Measurements from ENCODE around the gene LSM4. TPM values are rescaled to one million over a fixed set of nuclear protein-coding genes. Genes with fewer than 3 reads are reported as not detected.

The LSM4 gene
- total RNA-seq, 1 donor from 2014 or later = 73.0 TPM

GRCh38 chr19:18284712-18285360 is 38.0 kb downstream of the LSM4 start:
- no peak overlapping the region for H3K4me3 Mint-ChIP-seq (ENCODE audit: unreplicated experiment)

GRCh38 chr19:18283338-18283737 is 39.5 kb downstream of the LSM4 start:
- no peak overlapping the region for H3K27ac Mint-ChIP-seq (ENCODE audit: unreplicated experiment)
- H3K36me3 Mint-ChIP-seq (ENCODE audit: low read depth) = peaks cover 14% of the 10 kb centered on the region
- no peak overlapping the region for H3K4me3 Mint-ChIP-seq (ENCODE audit: unreplicated experiment)
- H3K9me3 Mint-ChIP-seq (ENCODE audit: low read depth) = no peaks in the 10 kb centered on the region
- peaks cover 46% of the 10 kb centered on the region for H3K4me1 Mint-ChIP-seq (ENCODE audit: low read depth)
- TF ChIP-seq CTCF (IDR thresholded peaks at IDR 0.05) = no peak
- DNase-seq (ENCODE audit: low spot score) = no peak
- H3K27me3 Mint-ChIP-seq (ENCODE audit: low read depth) = no peaks in the 10 kb centered on the region

More at GRCh38 chr19:18284712-18285360, 38.0 kb downstream of the LSM4 start:
- no peak for TF ChIP-seq CTCF (IDR thresholded peaks at IDR 0.05)
- Mint-ChIP-seq H3K27ac (ENCODE audit: unreplicated experiment) (peak overlapping the region; percentile 32), H3K27me3 (ENCODE audit: low read depth) (no peaks in the 10 kb centered on the region), H3K4me1 (ENCODE audit: low read depth) (peaks cover 41% of the 10 kb centered on the region), H3K36me3 (ENCODE audit: low read depth) (peaks cover 2% of the 10 kb centered on the region), H3K9me3 (ENCODE audit: low read depth) (no peaks in the 10 kb centered on the region)
- no peak for DNase-seq (ENCODE audit: low spot score)

- H3K27me3 Mint-ChIP-seq (ENCODE audit: low read depth) = no peaks in the 10 kb centered on the region
- no peaks in the 10 kb centered on the region for H3K9me3 Mint-ChIP-seq (ENCODE audit: low read depth)
- H3K27ac Mint-ChIP-seq (ENCODE audit: unreplicated experiment) = peak overlapping the region; percentile 96
- no peak for DNase-seq (ENCODE audit: low spot score)
- no peak for TF ChIP-seq CTCF (IDR thresholded peaks at IDR 0.05)
- peaks cover 48% of the 10 kb centered on the region for H3K4me1 Mint-ChIP-seq (ENCODE audit: low read depth)
- H3K4me3 Mint-ChIP-seq (ENCODE audit: unreplicated experiment) = peak overlapping the region; percentile 70
- H3K36me3 Mint-ChIP-seq (ENCODE audit: low read depth) = peaks cover 15% of the 10 kb centered on the region
These were observed 40.1 kb downstream of the LSM4 start for GRCh38 chr19:18282788-18283141.

- Mint-ChIP-seq H3K4me3 (ENCODE audit: unreplicated experiment) (peak overlapping the region; percentile 70), H3K36me3 (ENCODE audit: low read depth) (peaks cover 15% of the 10 kb centered on the region), H3K9me3 (ENCODE audit: low read depth) (no peaks in the 10 kb centered on the region), H3K27me3 (ENCODE audit: low read depth) (no peaks in the 10 kb centered on the region), H3K27ac (ENCODE audit: unreplicated experiment) (peak overlapping the region; percentile 96), H3K4me1 (ENCODE audit: low read depth) (peaks cover 49% of the 10 kb centered on the region)
- TF ChIP-seq CTCF (IDR thresholded peaks at IDR 0.05) = peak; percentile 50
- no peak for DNase-seq (ENCODE audit: low spot score)
These were observed 40.7 kb downstream of the LSM4 start for GRCh38 chr19:18282021-18282787.

GRCh38 chr19:18281082-18282020 is 41.5 kb downstream of the LSM4 start, which contains the start of gene JUND:
Gene JUND (minus strand): TSS chr19:18281622. CDS start chr19:18281484, 138 bp downstream.
- peak; percentile 43 for TF ChIP-seq CTCF (IDR thresholded peaks at IDR 0.05)
- H3K4me3 Mint-ChIP-seq (ENCODE audit: unreplicated experiment) = peak within 1 kb of the TSS; percentile 91
- no peaks in the 10 kb centered on the region for H3K9me3 Mint-ChIP-seq (ENCODE audit: low read depth)
- peaks cover 15% of the 10 kb centered on the region for H3K36me3 Mint-ChIP-seq (ENCODE audit: low read depth)
- H3K27ac Mint-ChIP-seq (ENCODE audit: unreplicated experiment) = peak within 1 kb of the TSS; percentile 98
- peaks cover 43% of the 10 kb centered on the region for H3K4me1 Mint-ChIP-seq (ENCODE audit: low read depth)
- H3K27me3 Mint-ChIP-seq (ENCODE audit: low read depth) = no peaks in the 10 kb centered on the region
- DNase-seq (ENCODE audit: low spot score) = no peak
